ENCODE data around the gene PIGU. TPM values are rescaled to one million over a fixed set of nuclear protein-coding genes. Genes with fewer than 3 reads are reported as not detected.
A peak's percentile ranks its signal among the peaks of the same experiment; 100 is the strongest.
"Not testable (repeated sequence)": the region's sequence is repeated elsewhere in the genome, so short reads cannot be mapped to it uniquely, and the experiment has no call there.

PIGU gene, protein sequence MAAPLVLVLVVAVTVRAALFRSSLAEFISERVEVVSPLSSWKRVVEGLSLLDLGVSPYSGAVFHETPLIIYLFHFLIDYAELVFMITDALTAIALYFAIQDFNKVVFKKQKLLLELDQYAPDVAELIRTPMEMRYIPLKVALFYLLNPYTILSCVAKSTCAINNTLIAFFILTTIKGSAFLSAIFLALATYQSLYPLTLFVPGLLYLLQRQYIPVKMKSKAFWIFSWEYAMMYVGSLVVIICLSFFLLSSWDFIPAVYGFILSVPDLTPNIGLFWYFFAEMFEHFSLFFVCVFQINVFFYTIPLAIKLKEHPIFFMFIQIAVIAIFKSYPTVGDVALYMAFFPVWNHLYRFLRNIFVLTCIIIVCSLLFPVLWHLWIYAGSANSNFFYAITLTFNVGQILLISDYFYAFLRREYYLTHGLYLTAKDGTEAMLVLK
- total RNA-seq: 10 to 100 TPM in 1 of 4 donors, 1 to 10 TPM in 3; 5.1 to 16.4 (median 8.5) TPM

DNA sequence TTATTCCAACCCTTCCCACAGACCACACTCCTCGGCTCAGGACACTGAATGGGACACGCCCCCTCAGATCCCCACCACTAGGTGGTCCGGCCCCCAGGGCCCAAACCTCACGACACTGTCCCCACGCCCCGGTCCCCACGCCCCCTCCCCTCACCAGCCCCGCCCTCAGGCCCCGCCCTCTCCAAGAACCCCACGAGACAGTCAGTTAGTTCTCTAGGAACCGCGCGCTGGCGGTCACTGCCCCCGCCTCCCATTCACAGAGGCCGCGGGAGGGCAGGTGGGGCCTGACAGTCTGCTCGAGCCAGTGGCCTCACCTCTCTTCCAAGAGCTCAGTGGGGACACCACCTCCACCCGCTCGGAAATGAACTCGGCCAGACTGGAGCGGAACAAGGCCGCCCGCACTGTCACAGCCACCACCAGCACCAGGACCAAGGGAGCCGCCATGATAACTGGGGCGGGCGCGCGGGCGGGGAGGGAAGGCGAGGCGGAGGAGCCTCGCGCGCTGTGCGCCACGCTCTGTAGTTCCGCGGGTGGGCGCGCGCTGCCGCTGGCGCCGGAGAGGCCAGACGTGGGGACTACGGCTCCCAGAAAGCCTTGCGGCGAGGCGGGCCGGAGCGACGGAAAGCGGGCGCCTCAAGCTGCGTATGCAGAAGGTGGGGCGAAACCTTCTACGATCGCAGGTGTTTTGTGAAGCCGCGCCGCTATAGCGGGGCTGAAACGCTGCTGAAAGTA is at the start of gene PIGU:
PIGU (minus strand) TSS at position 451 of the 732 bp plus-strand sequence; CDS start at position 444, 7 bp downstream.
- WGBS, 2 donors: 0% methylated on average over 27 to 35 of the region's 64 CpGs
- no peak for TF ChIP-seq POLR2A (IDR thresholded peaks at IDR 0.05)
- TF ChIP-seq, protein P1, sequence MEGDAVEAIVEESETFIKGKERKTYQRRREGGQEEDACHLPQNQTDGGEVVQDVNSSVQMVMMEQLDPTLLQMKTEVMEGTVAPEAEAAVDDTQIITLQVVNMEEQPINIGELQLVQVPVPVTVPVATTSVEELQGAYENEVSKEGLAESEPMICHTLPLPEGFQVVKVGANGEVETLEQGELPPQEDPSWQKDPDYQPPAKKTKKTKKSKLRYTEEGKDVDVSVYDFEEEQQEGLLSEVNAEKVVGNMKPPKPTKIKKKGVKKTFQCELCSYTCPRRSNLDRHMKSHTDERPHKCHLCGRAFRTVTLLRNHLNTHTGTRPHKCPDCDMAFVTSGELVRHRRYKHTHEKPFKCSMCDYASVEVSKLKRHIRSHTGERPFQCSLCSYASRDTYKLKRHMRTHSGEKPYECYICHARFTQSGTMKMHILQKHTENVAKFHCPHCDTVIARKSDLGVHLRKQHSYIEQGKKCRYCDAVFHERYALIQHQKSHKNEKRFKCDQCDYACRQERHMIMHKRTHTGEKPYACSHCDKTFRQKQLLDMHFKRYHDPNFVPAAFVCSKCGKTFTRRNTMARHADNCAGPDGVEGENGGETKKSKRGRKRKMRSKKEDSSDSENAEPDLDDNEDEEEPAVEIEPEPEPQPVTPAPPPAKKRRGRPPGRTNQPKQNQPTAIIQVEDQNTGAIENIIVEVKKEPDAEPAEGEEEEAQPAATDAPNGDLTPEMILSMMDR (IDR thresholded peaks at IDR 0.05): peak in 1 of 3 donors; percentile 35
- H3K4me3 ChIP-seq (ENCODE audit: low read depth, poor library complexity, severe bottlenecking): peak within 1 kb of the TSS; percentile 85
- intact Hi-C loops (cut with DNase I; ENCODE audit: low total_unique reads): no loop called here
- DNase-seq (ENCODE audit: low spot score in 2 of 2): peak; percentile 92 to 98

DNA sequence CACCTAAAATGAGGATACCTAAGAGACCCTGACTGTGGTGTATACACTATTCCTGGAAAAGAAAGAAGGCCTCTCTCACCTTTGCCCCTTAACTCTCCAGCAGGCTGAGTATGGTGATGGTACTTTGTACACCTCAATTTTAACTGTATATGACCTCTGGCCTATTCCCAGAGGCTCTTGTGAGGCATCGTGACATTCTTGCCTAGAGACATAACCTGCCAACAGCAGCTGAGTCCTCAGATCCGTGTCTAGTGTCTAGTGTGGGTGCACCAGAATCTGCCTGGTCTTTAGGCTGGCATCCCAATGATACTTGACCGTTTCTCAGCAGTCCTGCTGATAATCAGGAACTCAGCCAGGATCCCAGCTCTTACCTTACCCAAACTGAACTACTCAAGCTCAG is 47.3 kb upstream of the PIGU start:
- WGBS, 2 donors: 81 to 85% methylated on average over 3 of the region's 3 CpGs
- no peak for DNase-seq (ENCODE audit: low spot score in 2 of 2)
- no peak for TF ChIP-seq POLR2A (IDR thresholded peaks at IDR 0.05)
- TF ChIP-seq, protein P1 (IDR thresholded peaks at IDR 0.05): no peak
- no peak overlapping the region for H3K4me3 ChIP-seq (ENCODE audit: low read depth, poor library complexity, severe bottlenecking)
- intact Hi-C loops (cut with DNase I; ENCODE audit: low total_unique reads): no loop called here

DNA sequence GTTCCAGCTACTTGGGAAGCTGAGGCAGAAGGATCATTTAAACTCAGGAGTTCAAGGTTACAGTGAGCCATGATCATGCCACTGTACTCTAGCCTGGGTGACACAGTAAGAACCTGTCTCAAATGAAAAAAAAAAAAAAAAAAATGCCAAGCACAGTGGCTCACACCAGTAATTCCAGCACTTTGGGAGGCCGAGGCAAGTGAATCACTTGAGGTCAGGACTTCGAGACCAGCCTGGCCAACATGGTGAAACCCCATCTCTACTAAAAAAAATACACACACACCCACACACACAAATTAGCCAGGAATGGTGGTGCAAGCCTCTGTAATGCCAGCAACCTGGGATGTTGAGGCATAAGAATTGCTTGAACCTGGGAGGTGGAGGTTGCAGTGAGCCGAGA is 45.7 kb upstream of the PIGU start:
- intact Hi-C loops (cut with DNase I; ENCODE audit: low total_unique reads); H3K4me3 ChIP-seq (ENCODE audit: low read depth, poor library complexity, severe bottlenecking); DNase-seq (ENCODE audit: low spot score in 2 of 2): not testable (repeated sequence)
- 93 to 98% methylated on average over 3 of the region's 3 CpGs for WGBS, 2 donors

DNA sequence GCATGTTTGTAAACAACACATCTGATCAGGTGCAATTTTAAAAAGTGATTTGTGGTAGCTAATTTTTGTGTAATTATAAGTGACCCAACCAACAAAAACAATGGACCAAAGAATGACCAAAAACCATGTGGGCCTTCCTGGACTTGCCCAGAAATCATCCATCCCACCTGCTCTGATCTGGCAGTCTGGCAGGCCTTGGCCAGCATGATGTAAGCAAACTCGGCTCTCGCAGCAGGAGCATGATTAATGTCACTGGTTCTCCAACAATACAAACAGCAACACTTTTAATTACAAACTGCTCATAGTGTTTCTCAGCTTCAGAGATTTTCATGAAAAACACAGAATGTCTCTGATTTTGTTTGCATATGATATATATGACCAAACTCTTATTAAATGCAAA is 43.4 kb upstream of the PIGU start:
- intact Hi-C loops (cut with DNase I; ENCODE audit: low total_unique reads): no loop called here
- DNase-seq (ENCODE audit: low spot score in 2 of 2): peak in 1 of 2 donors; percentile 42
- no peak overlapping the region for H3K4me3 ChIP-seq (ENCODE audit: low read depth, poor library complexity, severe bottlenecking)
- 50 to 75% methylated on average over 2 of the region's 2 CpGs for WGBS, 2 donors
- TF ChIP-seq, protein P1 (IDR thresholded peaks at IDR 0.05): no peak
- no peak for TF ChIP-seq POLR2A (IDR thresholded peaks at IDR 0.05)

DNA sequence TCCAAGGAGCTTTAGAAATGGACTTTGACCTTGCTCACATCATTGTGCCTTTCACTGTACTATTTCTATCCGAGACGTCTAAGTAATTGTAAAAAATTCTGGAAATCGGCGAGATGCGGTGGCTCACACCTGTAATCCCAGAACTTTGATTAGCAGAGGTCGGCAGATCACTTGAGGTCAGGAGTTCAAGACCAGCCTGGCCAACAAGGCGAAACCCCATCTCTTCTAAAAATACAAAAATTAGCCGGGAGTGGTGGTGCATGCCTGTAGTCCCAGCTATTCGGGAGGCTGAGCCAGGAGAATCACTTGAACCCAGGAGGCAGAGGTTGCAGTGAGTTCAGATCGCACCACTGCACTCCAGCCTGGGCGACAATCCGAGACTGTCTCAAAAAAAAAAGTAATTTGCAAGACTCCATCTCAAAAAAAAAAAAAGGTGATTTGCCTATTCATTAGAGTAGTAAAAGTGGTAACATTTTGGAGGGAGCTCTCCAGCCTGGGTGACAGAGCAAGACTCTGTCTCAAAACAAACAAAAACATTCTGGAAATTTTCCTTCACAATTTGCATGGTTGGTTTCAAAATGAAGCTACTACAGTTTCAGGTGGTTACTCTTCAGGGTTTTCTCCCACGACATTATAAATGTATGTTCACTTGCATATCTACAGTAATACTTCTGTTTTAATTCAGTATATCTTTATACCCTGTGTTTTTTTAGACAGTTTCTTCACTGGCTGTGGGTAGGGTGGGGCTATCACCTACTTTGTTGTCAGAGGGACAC is 42.5 kb upstream of the PIGU start:
- intact Hi-C loops (cut with DNase I; ENCODE audit: low total_unique reads); H3K4me3 ChIP-seq (ENCODE audit: low read depth, poor library complexity, severe bottlenecking): not testable (repeated sequence)
- DNase-seq (ENCODE audit: low spot score in 2 of 2): peak in 1 of 2 donors; percentile 3
- WGBS, 2 donors: 95 to 97% methylated on average over 13 of the region's 13 CpGs

DNA sequence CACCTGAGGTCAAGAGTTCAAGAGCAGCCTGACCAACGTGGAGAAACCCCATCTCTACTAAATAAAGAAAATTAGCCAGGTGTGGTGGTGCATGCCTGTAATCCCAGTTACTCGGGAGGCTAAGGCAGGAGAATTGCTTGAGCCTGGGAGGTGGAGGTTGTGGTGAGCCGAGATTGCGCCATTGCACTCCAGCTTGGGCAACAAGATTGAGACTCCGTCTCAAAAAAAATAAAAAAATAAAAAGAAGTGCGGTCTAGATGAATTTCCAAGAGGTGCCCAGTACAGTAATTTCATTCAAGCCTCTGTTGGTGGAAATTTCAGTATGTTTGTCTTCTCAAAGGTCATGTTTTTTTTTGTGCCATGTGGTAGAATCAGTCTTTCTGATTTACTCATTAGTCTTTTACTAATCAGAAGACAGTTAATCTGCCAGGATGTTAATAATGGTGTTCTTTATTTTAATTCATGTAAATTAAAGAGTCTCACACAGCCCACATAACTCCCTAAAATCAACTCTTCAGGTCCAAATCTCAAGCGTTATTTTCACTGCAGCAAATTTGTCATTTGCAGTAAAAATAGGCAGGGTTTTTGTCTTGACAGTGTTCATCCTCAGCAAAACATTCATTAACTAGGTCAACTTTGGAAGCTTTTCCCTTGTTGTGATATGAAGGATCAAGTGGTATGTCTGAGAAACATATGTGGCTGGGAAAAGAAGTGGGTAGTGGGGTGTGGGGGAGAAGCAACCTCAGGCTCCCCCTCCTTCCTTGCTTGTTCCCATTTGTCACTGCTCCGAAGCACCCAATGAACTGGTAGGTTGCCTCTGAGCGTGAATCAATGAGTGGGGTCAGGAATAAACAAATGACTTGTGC is 40.6 kb upstream of the PIGU start:
- TF ChIP-seq, protein P1 (IDR thresholded peaks at IDR 0.05): no peak
- TF ChIP-seq POLR2A (IDR thresholded peaks at IDR 0.05): no peak
- WGBS, 2 donors: 88 to 90% methylated on average over 9 of the region's 9 CpGs
- no peak overlapping the region for H3K4me3 ChIP-seq (ENCODE audit: low read depth, poor library complexity, severe bottlenecking)
- intact Hi-C loops (cut with DNase I; ENCODE audit: low total_unique reads): no loop called here
- peak in 1 of 2 donors; percentile 64 for DNase-seq (ENCODE audit: low spot score in 2 of 2)

Measured in lower leg skin (tissue), 4 donors.